ENCODE results near the gene ITGA8. TPM values are rescaled to one million over a fixed set of nuclear protein-coding genes. Genes with fewer than 3 reads are reported as not detected.

Gene ITGA8
- total and polyA plus RNA-seq, 2 donors (not counting 1 experiment from before 2014, with no cell fraction given) = not detected

DNA sequence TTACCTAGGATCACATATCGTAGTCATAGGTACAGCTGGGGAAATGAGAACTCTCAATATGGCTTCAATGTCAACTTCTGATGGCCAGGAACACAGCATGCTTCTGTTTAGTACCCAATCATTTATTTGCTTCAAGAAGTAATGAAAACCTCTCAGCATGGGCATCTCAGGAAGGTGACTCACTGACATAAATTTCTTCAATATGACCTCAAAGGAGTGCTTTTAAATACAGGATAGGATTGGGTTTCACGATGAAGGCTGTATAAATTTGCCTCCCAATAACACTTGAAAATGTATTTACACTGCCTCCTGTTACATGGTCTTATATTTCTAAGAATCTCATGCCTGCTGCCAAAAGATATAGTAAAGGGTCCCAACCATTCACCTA is 15.1 kb downstream of the ITGA8 start:
- WGBS (ENCODE audit: insufficient coverage) = no CpG with 5 or more reads among the region's 2 CpGs

DNA sequence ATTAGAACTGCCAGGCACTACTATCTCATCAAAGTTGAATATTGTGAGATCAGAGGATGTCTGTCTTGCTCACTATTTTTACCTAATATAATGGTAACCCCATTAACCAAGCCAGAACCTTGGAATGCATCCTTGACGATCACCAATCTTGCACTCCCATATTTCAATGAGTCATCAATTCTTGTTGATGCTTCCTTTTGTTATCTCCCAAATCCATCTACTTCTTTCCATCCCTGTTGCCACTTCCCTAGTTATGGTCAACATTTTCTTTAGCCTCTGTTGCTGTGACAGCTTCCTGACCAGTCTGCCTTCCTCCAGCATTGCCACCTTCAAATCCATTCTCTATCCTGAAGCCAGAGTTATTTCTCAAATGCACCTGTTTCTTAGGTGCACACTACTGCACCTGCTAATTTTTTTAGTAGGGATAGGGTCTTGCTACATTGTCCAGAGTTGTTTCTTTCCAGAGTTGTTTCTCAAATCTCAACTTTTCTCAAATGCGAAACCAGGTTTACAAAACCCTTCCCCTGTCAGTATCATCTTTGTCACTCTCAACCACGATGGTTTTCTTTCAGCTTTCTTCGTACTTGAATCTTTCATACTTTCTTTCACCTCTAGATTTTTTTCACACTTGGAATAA is 15.7 kb downstream of the ITGA8 start:
- H3K9ac ChIP-seq (ENCODE audit: low read length) = no peak overlapping the region
- H3K27ac Mint-ChIP-seq = no peak overlapping the region
- no peaks in the 10 kb centered on the region for H3K9me3 Mint-ChIP-seq (ENCODE audit: insufficient read depth)
- H3K36me3 ChIP-seq (replicated peaks in 1 of 2; ENCODE audit: control extremely low read depth in 1 of 2, control insufficient read depth in 1 of 2, extremely low read depth in 1 of 2, insufficient read depth in 2 of 2, low read length in 1 of 2) = no peaks in the 10 kb centered on the region
- no peaks in the 10 kb centered on the region for H3K27me3 Mint-ChIP-seq
- CTCF ChIA-PET = no interaction called here
- DNase-seq = no peak
- TF ChIP-seq EZH2 (IDR thresholded peaks at IDR 0.05; ENCODE audit: borderline replicate concordance, insufficient read depth, low read depth, low read length, poor library complexity, severe bottlenecking) = no peak
- TF ChIP-seq, protein P1, sequence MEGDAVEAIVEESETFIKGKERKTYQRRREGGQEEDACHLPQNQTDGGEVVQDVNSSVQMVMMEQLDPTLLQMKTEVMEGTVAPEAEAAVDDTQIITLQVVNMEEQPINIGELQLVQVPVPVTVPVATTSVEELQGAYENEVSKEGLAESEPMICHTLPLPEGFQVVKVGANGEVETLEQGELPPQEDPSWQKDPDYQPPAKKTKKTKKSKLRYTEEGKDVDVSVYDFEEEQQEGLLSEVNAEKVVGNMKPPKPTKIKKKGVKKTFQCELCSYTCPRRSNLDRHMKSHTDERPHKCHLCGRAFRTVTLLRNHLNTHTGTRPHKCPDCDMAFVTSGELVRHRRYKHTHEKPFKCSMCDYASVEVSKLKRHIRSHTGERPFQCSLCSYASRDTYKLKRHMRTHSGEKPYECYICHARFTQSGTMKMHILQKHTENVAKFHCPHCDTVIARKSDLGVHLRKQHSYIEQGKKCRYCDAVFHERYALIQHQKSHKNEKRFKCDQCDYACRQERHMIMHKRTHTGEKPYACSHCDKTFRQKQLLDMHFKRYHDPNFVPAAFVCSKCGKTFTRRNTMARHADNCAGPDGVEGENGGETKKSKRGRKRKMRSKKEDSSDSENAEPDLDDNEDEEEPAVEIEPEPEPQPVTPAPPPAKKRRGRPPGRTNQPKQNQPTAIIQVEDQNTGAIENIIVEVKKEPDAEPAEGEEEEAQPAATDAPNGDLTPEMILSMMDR (IDR thresholded peaks at IDR 0.05) = no peak
- no peak overlapping the region for H3K4me2 ChIP-seq (replicated peaks; ENCODE audit: low read depth, low read length, poor library complexity, severe bottlenecking)
- H3K4me3 Mint-ChIP-seq = no peak overlapping the region
- H3K4me3 ChIP-seq (ENCODE audit: control extremely low read depth in 1 of 5, extremely low read depth in 1 of 5, insufficient read depth in 1 of 5, low read depth in 2 of 5, low read length in 4 of 5) = no peak overlapping the region
- H2AFZ ChIP-seq (ENCODE audit: insufficient read depth, low read depth, low read length, poor library complexity, severe bottlenecking) = no peak overlapping the region
- POLR2A ChIA-PET = no interaction called here
- H3K79me2 ChIP-seq (ENCODE audit: control insufficient read depth, insufficient read depth, low read length) = no peaks in the 10 kb centered on the region
- H3K9me3 ChIP-seq (ENCODE audit: control extremely low read depth in 1 of 3, control insufficient read depth in 2 of 3, insufficient read depth in 1 of 3, low read length in 2 of 3) = no peaks in the 10 kb centered on the region
- no peaks in the 10 kb centered on the region for H3K27me3 ChIP-seq (replicated peaks in 1 of 4; ENCODE audit: control extremely low read depth in 1 of 4, control insufficient read depth in 3 of 4, insufficient read depth in 4 of 4, low read length in 3 of 4)
- intact Hi-C loops (cut with micrococcal nuclease) = no loop called here
- H3K4me1 ChIP-seq (ENCODE audit: control insufficient read depth in 2 of 2, insufficient read depth in 2 of 2, low read length in 2 of 2) = no peaks in the 10 kb centered on the region
- no peak for ATAC-seq (ENCODE audit: low read depth)
- no peaks in the 10 kb centered on the region for H3K4me1 Mint-ChIP-seq
- H3K27ac ChIP-seq (ENCODE audit: low read length in 2 of 2) = no peak overlapping the region
- H4K20me1 ChIP-seq (ENCODE audit: control insufficient read depth, insufficient read depth, low read length, poor library complexity, severe bottlenecking) = no peaks in the 10 kb centered on the region
- 75% methylated on average over 1 of the region's 4 CpGs for WGBS (ENCODE audit: insufficient coverage)

More for the DNA sequence above, 15.1 kb downstream of the ITGA8 start:
- DNase-seq (no peak), ATAC-seq (ENCODE audit: low read depth) (no peak)
- no peak overlapping the region for H3K4me3 ChIP-seq (ENCODE audit: control extremely low read depth in 1 of 5, extremely low read depth in 1 of 5, insufficient read depth in 1 of 5, low read depth in 2 of 5, low read length in 4 of 5)
- Mint-ChIP-seq H3K9me3 (ENCODE audit: insufficient read depth) (no peaks in the 10 kb centered on the region), H3K27me3 (no peaks in the 10 kb centered on the region), H3K27ac (no peak overlapping the region), H3K4me3 (no peak overlapping the region), H3K4me1 (no peaks in the 10 kb centered on the region)
- no peak for TF ChIP-seq EZH2 (IDR thresholded peaks at IDR 0.05; ENCODE audit: borderline replicate concordance, insufficient read depth, low read depth, low read length, poor library complexity, severe bottlenecking)
- TF ChIP-seq, protein P1 (IDR thresholded peaks at IDR 0.05) = no peak
- CTCF ChIA-PET = no interaction called here
- H3K27me3 ChIP-seq (replicated peaks in 1 of 4; ENCODE audit: control extremely low read depth in 1 of 4, control insufficient read depth in 3 of 4, insufficient read depth in 4 of 4, low read length in 3 of 4) = no peaks in the 10 kb centered on the region
- no peaks in the 10 kb centered on the region for H3K79me2 ChIP-seq (ENCODE audit: control insufficient read depth, insufficient read depth, low read length)
- no peak overlapping the region for H3K4me2 ChIP-seq (replicated peaks; ENCODE audit: low read depth, low read length, poor library complexity, severe bottlenecking)
- no peaks in the 10 kb centered on the region for H3K4me1 ChIP-seq (ENCODE audit: control insufficient read depth in 2 of 2, insufficient read depth in 2 of 2, low read length in 2 of 2)
- no peak overlapping the region for H3K27ac ChIP-seq (ENCODE audit: low read length in 2 of 2)
- POLR2A ChIA-PET = no interaction called here
- H3K9me3 ChIP-seq (ENCODE audit: control extremely low read depth in 1 of 3, control insufficient read depth in 2 of 3, insufficient read depth in 1 of 3, low read length in 2 of 3) = no peaks in the 10 kb centered on the region
- H4K20me1 ChIP-seq (ENCODE audit: control insufficient read depth, insufficient read depth, low read length, poor library complexity, severe bottlenecking) = no peaks in the 10 kb centered on the region
- no peak overlapping the region for H3K9ac ChIP-seq (ENCODE audit: low read length)
- no peaks in the 10 kb centered on the region for H3K36me3 ChIP-seq (replicated peaks in 1 of 2; ENCODE audit: control extremely low read depth in 1 of 2, control insufficient read depth in 1 of 2, extremely low read depth in 1 of 2, insufficient read depth in 2 of 2, low read length in 1 of 2)
- intact Hi-C loops (cut with micrococcal nuclease) = no loop called here
- no peak overlapping the region for H2AFZ ChIP-seq (ENCODE audit: insufficient read depth, low read depth, low read length, poor library complexity, severe bottlenecking)
